ENCODE results near the gene TRAK1.
A peak's percentile ranks its signal among the peaks of the same experiment; 100 is the strongest.

TRAK1 gene

GRCh38 chr3:42139621-42140453 is 48.7 kb downstream of the TRAK1 start:
- DNase-seq (ENCODE audit: low read depth), result no peak
- in situ Hi-C loops (cut with HindIII; ENCODE audit: low sequenced_read_pairs), result no loop called here
- no peak overlapping the region for H3K4me3 ChIP-seq (ENCODE audit: low read depth, low read length)
- no peak for TF ChIP-seq CTCF (IDR thresholded peaks at IDR 0.05; ENCODE audit: low read depth, low read length, missing control alignments)

GRCh38 chr3:42140665-42141203 is 49.6 kb downstream of the TRAK1 start:
- TF ChIP-seq CTCF (IDR thresholded peaks at IDR 0.05; ENCODE audit: low read depth, low read length, missing control alignments), result no peak
- no peak for DNase-seq (ENCODE audit: low read depth)
- in situ Hi-C loops (cut with HindIII; ENCODE audit: low sequenced_read_pairs), result no loop called here
- H3K4me3 ChIP-seq (ENCODE audit: low read depth, low read length), result no peak overlapping the region

GRCh38 chr3:42143440-42143839 is 52.3 kb downstream of the TRAK1 start:
- in situ Hi-C loops (cut with HindIII; ENCODE audit: low sequenced_read_pairs), result no loop called here
- TF ChIP-seq CTCF (IDR thresholded peaks at IDR 0.05; ENCODE audit: low read depth, low read length, missing control alignments), result no peak
- no peak for DNase-seq (ENCODE audit: low read depth)
- no peak overlapping the region for H3K4me3 ChIP-seq (ENCODE audit: low read depth, low read length)

DNA sequence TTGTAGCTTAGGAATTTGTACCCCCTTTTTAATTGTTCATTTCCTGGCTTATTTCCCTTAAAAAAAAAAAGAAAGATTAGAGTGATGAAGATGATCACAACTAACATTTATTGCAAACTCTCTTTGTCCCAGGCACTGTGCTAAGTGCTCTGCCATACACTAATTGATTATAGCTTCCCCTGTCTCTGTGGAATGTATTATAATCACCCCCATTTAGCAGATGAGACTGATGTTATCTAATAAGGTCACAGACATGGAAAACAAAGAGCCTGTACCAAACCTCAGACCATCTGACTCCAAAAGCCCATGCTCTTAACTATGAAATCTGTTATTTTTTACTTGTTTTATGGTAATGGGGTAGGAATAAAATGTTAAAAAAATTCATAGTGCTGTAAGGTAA is 53.1 kb downstream of the TRAK1 start:
- DNase-seq (ENCODE audit: low read depth), result no peak
- H3K4me3 ChIP-seq (ENCODE audit: low read depth, low read length), result no peak overlapping the region
- TF ChIP-seq CTCF (IDR thresholded peaks at IDR 0.05; ENCODE audit: low read depth, low read length, missing control alignments), result no peak
- in situ Hi-C loops (cut with HindIII; ENCODE audit: low sequenced_read_pairs), result no loop called here

DNA sequence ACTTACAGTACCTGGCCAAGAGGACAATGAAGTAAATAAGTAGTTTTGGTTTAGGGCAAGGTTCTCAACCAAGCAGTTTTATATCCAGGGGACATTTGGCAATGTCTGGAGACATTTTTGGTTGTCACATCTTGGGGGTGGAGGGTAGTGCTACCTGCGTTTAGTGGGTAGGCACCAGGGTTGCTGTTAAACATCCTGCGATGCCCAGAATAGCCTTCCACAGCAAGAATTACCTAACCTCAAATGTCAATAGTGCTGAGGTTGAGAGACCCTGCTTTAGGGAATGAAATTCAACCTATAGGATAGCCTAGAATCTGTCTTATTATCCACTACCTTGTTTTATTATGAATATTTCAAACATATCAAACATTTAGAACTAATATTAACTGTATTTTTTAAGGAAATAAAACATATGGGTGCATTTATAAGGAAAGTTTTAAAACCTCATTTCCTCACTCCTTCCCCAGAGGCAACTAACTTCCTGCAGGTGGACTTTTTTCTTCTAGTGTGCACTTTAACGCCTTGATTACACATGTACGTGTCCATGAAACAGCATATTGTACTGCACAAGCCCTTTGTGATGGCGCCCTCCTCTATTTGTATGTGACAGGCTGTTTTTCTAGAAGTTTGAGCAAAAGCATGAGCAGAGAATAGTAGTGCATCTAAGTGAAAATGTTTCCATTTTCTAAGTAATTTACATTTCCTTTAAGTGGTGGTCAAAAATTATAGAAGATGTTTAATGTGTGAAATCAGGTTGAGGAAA is 57.1 kb downstream of the TRAK1 start:
- in situ Hi-C loops (cut with HindIII; ENCODE audit: low sequenced_read_pairs), result no loop called here
- no peak overlapping the region for H3K4me3 ChIP-seq (ENCODE audit: low read depth, low read length)
- DNase-seq (ENCODE audit: low read depth), result no peak
- no peak for TF ChIP-seq CTCF (IDR thresholded peaks at IDR 0.05; ENCODE audit: low read depth, low read length, missing control alignments)

DNA sequence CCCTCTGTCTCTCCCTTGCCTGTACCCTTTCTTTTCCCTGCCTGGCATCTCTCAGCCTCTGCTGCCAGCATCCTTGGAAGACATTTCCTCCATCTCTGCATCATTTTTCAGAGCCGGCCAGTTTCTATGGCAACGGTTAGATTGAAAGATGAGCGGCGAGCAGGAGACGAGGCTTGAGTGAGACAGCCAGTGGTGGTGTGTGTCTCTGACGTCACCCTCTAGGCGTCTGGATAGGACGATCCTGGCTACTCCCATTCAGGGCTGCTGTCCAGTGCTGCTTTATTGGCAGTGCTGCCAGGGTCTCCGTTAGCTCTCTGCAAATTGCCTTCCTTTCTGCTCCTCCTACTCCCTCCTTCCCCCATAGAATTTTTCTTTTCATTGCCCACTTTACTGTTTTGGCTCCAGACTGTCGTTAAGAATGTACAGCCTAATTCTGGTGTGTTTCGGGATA is 57.9 kb downstream of the TRAK1 start:
- DNase-seq (ENCODE audit: low read depth), result peak; percentile 76
- no peak overlapping the region for H3K4me3 ChIP-seq (ENCODE audit: low read depth, low read length)
- no peak for TF ChIP-seq CTCF (IDR thresholded peaks at IDR 0.05; ENCODE audit: low read depth, low read length, missing control alignments)
- in situ Hi-C loops (cut with HindIII; ENCODE audit: low sequenced_read_pairs), result no loop called here
